ENCODE measurements around the gene PPP1R9A.

DNA sequence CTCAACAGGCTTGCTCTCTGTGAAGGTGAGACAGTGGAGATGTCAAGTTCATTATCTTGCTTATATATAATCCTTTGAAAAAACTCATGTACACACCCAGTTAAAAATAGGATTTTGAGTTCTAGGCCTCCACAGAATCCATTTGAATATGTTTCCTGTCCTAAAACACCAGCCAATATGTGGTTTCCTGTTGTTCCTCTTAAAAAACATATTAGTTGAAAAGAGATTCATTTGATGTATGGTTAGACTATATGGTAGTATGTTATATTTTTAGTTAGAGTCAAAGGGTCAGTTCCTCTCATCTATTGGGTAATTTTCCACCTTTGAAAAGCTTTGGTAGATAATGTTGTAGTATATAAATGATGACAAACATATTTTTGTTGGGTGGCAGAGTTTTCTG is 16.0 kb downstream of the PPP1R9A start:
- TF ChIP-seq HDGF (IDR thresholded peaks at IDR 0.05; ENCODE audit: borderline replicate concordance) = no peak
- no peak for TF ChIP-seq SP1 (IDR thresholded peaks at IDR 0.05)
- TF ChIP-seq, protein P1, sequence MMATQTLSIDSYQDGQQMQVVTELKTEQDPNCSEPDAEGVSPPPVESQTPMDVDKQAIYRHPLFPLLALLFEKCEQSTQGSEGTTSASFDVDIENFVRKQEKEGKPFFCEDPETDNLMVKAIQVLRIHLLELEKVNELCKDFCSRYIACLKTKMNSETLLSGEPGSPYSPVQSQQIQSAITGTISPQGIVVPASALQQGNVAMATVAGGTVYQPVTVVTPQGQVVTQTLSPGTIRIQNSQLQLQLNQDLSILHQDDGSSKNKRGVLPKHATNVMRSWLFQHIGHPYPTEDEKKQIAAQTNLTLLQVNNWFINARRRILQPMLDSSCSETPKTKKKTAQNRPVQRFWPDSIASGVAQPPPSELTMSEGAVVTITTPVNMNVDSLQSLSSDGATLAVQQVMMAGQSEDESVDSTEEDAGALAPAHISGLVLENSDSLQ (IDR thresholded peaks at IDR 0.05) = no peak
- TF ChIP-seq FOXK2 (IDR thresholded peaks at IDR 0.05) = no peak
- no peak for TF ChIP-seq ZNF384 (IDR thresholded peaks at IDR 0.05)
- TF ChIP-seq FOXA1 (IDR thresholded peaks at IDR 0.05) = no peak
- no peak for TF ChIP-seq L3MBTL2 (conservative IDR thresholded peaks at IDR 0.05)
- no peak for TF ChIP-seq FOXM1 (IDR thresholded peaks at IDR 0.05; ENCODE audit: borderline replicate concordance)
- TF ChIP-seq TARDBP (IDR thresholded peaks at IDR 0.05) = no peak
- TF ChIP-seq BHLHE40 (IDR thresholded peaks at IDR 0.05; ENCODE audit: borderline replicate concordance) = no peak

Measured in HEK293T (cell line).